GM12878 (cell line): ENCODE measurements around the gene DNAJC17. TPM values are rescaled to one million over a fixed set of nuclear protein-coding genes. Genes with fewer than 3 reads are reported as not detected.

Experiments
- ATAC-seq: fragments of 200-7000 bp; cut with Tn5 transposase; 3 replicates; pipeline ENCODE4 v1.9.1; 2020; ENCODE audit warnings: mild to moderate bottlenecking, moderate library complexity
- BruUV-seq: library from RNA; stranded (reverse); fragments of 400-500 nt; replicated peaks from 2 replicates; lab custom pipeline; 2021; lab: Mats Ljungman, UMichigan
- CTCF ChIA-PET: fragments of 300-600 bp; sonication (Branson Sonifier 250); formaldehyde crosslinking; extraction: SDS; loops from one replicate; lab custom pipeline; 2021; ENCODE audit warnings: inconsistent platforms; lab: Yijun Ruan, JAX
- POLR2A ChIA-PET: fragments of 350-600 bp; formaldehyde crosslinking; extraction: SDS; loops from one replicate; lab custom pipeline; 2021; ENCODE audit warnings: inconsistent platforms; lab: Charles Lee
- RAD21 ChIA-PET: fragments of 300-600 bp; sonication (Branson Sonifier 250); formaldehyde crosslinking; loops from one replicate; lab custom pipeline; 2023; ENCODE audit warnings: antibody characterized with exemption; ENCODE audit not compliant: unreplicated experiment; lab: Charles Lee
- SMC1A ChIA-PET: fragments of 300-600 bp; sonication (Branson Sonifier 250); formaldehyde crosslinking; loops from one replicate; lab custom pipeline; 2023; ENCODE audit not compliant: unreplicated experiment, uncharacterized antibody; lab: Charles Lee
- DNase-seq: peaks from one replicate; pipeline ENCODE4 v3.0.0-alpha.2; 2011; ENCODE audit warnings: low read depth, low spot score
- FAIRE-seq: peaks from 3 replicates; lab custom pipeline; 2011; peaks lifted over from hg19 to GRCh38; lab: Jason Lieb, UNC
- H2AFZ ChIP-seq: 2 replicates; pipeline ENCODE4 v1.6.0; 2011; ENCODE audit warnings: low read depth, low read length, control low read depth; ENCODE audit not compliant: control insufficient read depth
- H3K27ac ChIP-seq: 2 replicates; pipeline ENCODE4 v1.5.1; 2011; ENCODE audit warnings: control low read depth; ENCODE audit not compliant: control insufficient read depth, insufficient read depth
- H3K27me3 ChIP-seq, 2 experiments: replicated peaks in 1 of 2; 2 replicates each; pipeline versions ENCODE4 v1.6.0 to v1.6.1; 2011; ENCODE audit warnings: low read length in 1 of 2; ENCODE audit not compliant: control insufficient read depth in 2 of 2, insufficient read depth in 2 of 2
- H3K36me3 ChIP-seq, 2 experiments: 2 replicates each; pipeline ENCODE4 v1.5.1; 2011; ENCODE audit warnings: low read length in 1 of 2; ENCODE audit not compliant: control insufficient read depth in 2 of 2, insufficient read depth in 2 of 2
- H3K4me1 ChIP-seq: 2 replicates; pipeline ENCODE4 v1.6.1; 2011; ENCODE audit warnings: mild to moderate bottlenecking, low read length, moderate library complexity, mixed read lengths; ENCODE audit not compliant: control insufficient read depth, insufficient read depth
- H3K4me2 ChIP-seq: 2 replicates; pipeline ENCODE4 v1.6.0; 2011; ENCODE audit warnings: control low read depth; ENCODE audit not compliant: control insufficient read depth, insufficient read depth
- H3K4me3 ChIP-seq: fragments of 200-600 bp; sonication (generic); 2 replicates; pipeline ENCODE4 v1.5.1; 2016
- H3K79me2 ChIP-seq: 2 replicates; pipeline ENCODE4 v1.6.0; 2011; ENCODE audit warnings: low read length; ENCODE audit not compliant: control insufficient read depth, insufficient read depth
- H3K9ac ChIP-seq: 2 replicates; pipeline ENCODE4 v1.8.0; 2011; ENCODE audit warnings: low read length, control low read depth, mixed read lengths; ENCODE audit not compliant: control insufficient read depth, insufficient read depth
- H3K9me3 ChIP-seq: replicated peaks from 3 replicates; pipeline ENCODE4 v1.5.1; 2011; ENCODE audit warnings: mild to moderate bottlenecking, low read length; ENCODE audit not compliant: control insufficient read depth, insufficient read depth
- H4K20me1 ChIP-seq: 2 replicates; pipeline ENCODE4 v1.6.0; 2011; ENCODE audit not compliant: control insufficient read depth, insufficient read depth
- BRCA1 ChIP-seq: IDR thresholded peaks from 2 replicates; pipeline ENCODE4 v1.6.1; 2011; ENCODE audit warnings: low read depth, low read length, improper control_type of control experiment
- EP300 ChIP-seq, 2 experiments: fragments of 150-350 bp in 1 of 2; IDR thresholded peaks; 2 replicates each; pipeline ENCODE4 v1.6.1; 2011 to 2012; ENCODE audit warnings: low read depth in 2 of 2, low read length in 2 of 2, borderline replicate concordance in 1 of 2, improper control_type of control experiment in 1 of 2, inconsistent platforms in 1 of 2; ENCODE audit not compliant: control insufficient read depth in 1 of 2
- MEF2A ChIP-seq: IDR thresholded peaks from 2 replicates; pipeline ENCODE4 v1.6.1; 2011; ENCODE audit warnings: low read depth, mild to moderate bottlenecking, low read length, moderate library complexity; ENCODE audit not compliant: insufficient read depth
- RFX5 ChIP-seq: IDR thresholded peaks from 2 replicates; pipeline ENCODE4 v1.6.1; 2011; ENCODE audit warnings: low read depth, low read length, improper control_type of control experiment
- WGBS: methylation state at CpG from one replicate; pipeline ENCODE4 v1.1.6; 2016; ENCODE audit warnings: low lambda C conversion rate; ENCODE audit not compliant: insufficient replicate concordance, insufficient coverage; ENCODE audit errors: missing lambda C conversion rate; 5-methylcytosine and 5-hydroxymethylcytosine counted together
- in situ Hi-C: fragments of 300-500 bp; cut with MboI; formaldehyde crosslinking; loops from 9 replicates; pipeline ENCODE4 v1.14.3; 2018; ENCODE audit warnings: mixed read lengths
- intact Hi-C: fragments of 100-400 bp; cut with micrococcal nuclease; formaldehyde crosslinking; loops from one replicate; pipeline ENCODE4 v1.14.2; 2022; ENCODE audit not compliant: unreplicated experiment
- polyA plus RNA-seq, 11 experiments: library from polyadenylated mRNA; depleted of rRNA in 4 of 11; unstranded in 6 of 11; stranded (reverse) in 5 of 11; fragments of >200 nt; fragmentation: Nextera tagmentation in 4 of 11; fragmentation: Illumina TruSeq in 1 of 11; extraction: Ambion mirVana in 4 of 11; extraction: Trizol in 1 of 11; gene quantifications; 1 replicate in 1 of 11; 2 replicates in 10 of 11; pipeline versions ENCODE4 v1.2.1 to v1.2.3, GENCODE V29; 2011 to 2016; ENCODE audit warnings: inconsistent platforms in 2 of 11, missing spikeins in 2 of 11, low read depth in 1 of 11
- total RNA-seq, 4 experiments: library from RNA; depleted of rRNA in 3 of 4; stranded (reverse); fragments of >200 nt in 3 of 4; fragmentation: Illumina TruSeq in 1 of 4; extraction: Trizol in 1 of 4; gene quantifications; 2 replicates each; pipeline versions ENCODE4 v1.2.1 to v1.2.3, GENCODE V29; 2013 to 2021
- TF ChIP-seq, protein P1 (sequence below): IDR thresholded peaks from 2 replicates; pipeline ENCODE4 v1.6.1; 2011; ENCODE audit warnings: mild to moderate bottlenecking, low read depth, low read length, moderate library complexity; ENCODE audit not compliant: insufficient replicate concordance
- TF ChIP-seq, protein P2 (sequence below): fragments of 450-650 bp; IDR thresholded peaks from 2 replicates; pipeline ENCODE4 v1.6.1; 2016; ENCODE audit warnings: mild to moderate bottlenecking, moderate library complexity, borderline replicate concordance

The DNAJC17 gene
- total and polyA plus RNA-seq, 10 of the 15 experiments (the other 5 are each of a cell fraction or from before 2014, with no cell fraction given) = 6.1 to 62.8 (median 45.4) TPM

DNA sequence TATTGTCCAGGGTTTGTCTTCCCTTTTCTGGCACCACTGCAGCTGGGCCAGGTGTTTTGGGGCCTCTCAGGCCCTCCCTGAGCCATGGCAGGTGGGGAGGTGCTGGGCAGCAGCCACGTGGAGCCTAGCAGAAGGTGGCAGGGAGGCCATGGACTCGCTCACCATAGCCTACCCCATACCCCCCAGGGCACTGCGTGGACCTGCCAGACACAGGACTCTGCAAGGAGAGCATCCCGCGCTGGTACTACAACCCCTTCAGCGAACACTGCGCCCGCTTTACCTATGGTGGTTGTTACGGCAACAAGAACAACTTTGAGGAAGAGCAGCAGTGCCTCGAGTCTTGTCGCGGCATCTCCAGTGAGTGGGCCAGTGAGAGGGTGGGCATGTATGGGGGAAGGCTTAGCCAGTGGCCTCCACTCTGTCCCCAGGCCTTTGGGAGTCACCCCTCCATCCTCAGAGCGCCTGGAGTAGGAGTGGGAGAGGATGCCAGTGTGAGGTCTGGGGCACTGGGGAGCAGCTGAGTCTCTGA is 48.5 kb upstream of the DNAJC17 start:
- H3K9me3 ChIP-seq = no peaks in the 10 kb centered on the region
- DNase-seq (no peak), FAIRE-seq (no peak), ATAC-seq (no peak)
- ChIA-PET CTCF (interaction anchor here (4.1 to 7.5 kb wide), 2 partner anchors 9 to 71 kb away, joined by 45 to 140 read pairs; partner anchors contain the start of gene SPINT1), SMC1A (interaction anchor here (1.1 to 8.1 kb wide), 6 partner anchors 22 to 70 kb away, joined by 4 to 144 read pairs (median 10); partner anchors contain the start of gene VPS18), POLR2A (interaction anchor here (0.5 kb wide), 1 partner anchor 284 kb away, joined by 3 read pairs; no protein-coding TSS in a partner anchor), RAD21 (no interaction called here)
- BruUV-seq = no TSS peak
- H3K27me3 ChIP-seq = no peaks in the 10 kb centered on the region
- no peak overlapping the region for H3K4me2 ChIP-seq
- no peak overlapping the region for H2AFZ ChIP-seq
- in situ Hi-C loops (loop anchor here (5.0 kb wide), 1 partner anchor 37 kb away; the partner anchor contains the start of gene VPS18), intact Hi-C loops (no loop called here)
- TF ChIP-seq, protein P1, sequence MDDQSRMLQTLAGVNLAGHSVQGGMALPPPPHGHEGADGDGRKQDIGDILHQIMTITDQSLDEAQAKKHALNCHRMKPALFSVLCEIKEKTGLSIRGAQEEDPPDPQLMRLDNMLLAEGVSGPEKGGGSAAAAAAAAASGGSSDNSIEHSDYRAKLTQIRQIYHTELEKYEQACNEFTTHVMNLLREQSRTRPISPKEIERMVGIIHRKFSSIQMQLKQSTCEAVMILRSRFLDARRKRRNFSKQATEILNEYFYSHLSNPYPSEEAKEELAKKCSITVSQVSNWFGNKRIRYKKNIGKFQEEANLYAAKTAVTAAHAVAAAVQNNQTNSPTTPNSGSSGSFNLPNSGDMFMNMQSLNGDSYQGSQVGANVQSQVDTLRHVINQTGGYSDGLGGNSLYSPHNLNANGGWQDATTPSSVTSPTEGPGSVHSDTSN = no peak
- TF ChIP-seq BRCA1 (no peak), RFX5 (no peak), MEF2A (no peak), EP300 (IDR thresholded peaks at IDR 0.05; ENCODE audit: borderline replicate concordance in 1 of 2, control insufficient read depth in 1 of 2, low read depth in 2 of 2, low read length in 2 of 2) (no peak)
- TF ChIP-seq, protein P2, sequence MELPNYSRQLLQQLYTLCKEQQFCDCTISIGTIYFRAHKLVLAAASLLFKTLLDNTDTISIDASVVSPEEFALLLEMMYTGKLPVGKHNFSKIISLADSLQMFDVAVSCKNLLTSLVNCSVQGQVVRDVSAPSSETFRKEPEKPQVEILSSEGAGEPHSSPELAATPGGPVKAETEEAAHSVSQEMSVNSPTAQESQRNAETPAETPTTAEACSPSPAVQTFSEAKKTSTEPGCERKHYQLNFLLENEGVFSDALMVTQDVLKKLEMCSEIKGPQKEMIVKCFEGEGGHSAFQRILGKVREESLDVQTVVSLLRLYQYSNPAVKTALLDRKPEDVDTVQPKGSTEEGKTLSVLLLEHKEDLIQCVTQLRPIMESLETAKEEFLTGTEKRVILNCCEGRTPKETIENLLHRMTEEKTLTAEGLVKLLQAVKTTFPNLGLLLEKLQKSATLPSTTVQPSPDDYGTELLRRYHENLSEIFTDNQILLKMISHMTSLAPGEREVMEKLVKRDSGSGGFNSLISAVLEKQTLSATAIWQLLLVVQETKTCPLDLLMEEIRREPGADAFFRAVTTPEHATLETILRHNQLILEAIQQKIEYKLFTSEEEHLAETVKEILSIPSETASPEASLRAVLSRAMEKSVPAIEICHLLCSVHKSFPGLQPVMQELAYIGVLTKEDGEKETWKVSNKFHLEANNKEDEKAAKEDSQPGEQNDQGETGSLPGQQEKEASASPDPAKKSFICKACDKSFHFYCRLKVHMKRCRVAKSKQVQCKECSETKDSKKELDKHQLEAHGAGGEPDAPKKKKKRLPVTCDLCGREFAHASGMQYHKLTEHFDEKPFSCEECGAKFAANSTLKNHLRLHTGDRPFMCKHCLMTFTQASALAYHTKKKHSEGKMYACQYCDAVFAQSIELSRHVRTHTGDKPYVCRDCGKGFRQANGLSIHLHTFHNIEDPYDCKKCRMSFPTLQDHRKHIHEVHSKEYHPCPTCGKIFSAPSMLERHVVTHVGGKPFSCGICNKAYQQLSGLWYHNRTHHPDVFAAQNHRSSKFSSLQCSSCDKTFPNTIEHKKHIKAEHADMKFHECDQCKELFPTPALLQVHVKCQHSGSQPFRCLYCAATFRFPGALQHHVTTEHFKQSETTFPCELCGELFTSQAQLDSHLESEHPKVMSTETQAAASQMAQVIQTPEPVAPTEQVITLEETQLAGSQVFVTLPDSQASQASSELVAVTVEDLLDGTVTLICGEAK = no peak
- 64% methylated on average over 13 of the region's 13 CpGs for WGBS
- H3K27ac ChIP-seq = no peak overlapping the region
- no peak overlapping the region for H3K9ac ChIP-seq
- no peaks in the 10 kb centered on the region for H4K20me1 ChIP-seq
- H3K79me2 ChIP-seq = no peaks in the 10 kb centered on the region
- peaks cover 4% of the 10 kb centered on the region for H3K4me1 ChIP-seq
- peaks cover 0 to 2% of the 10 kb centered on the region in 2 experiments; a peak in 2 of 4 replicates for H3K36me3 ChIP-seq
- no peak overlapping the region for H3K4me3 ChIP-seq
